Fibroblast of lung (primary cell): ENCODE measurements around the gene GLT6D1. TPM values are rescaled to one million over a fixed set of nuclear protein-coding genes. Genes with fewer than 3 reads are reported as not detected.
"Not testable (repeated sequence)": the region's sequence is repeated elsewhere in the genome, so short reads cannot be mapped to it uniquely, and the experiment has no call there.

Experiments used
- DNase-seq, 2 donors: peaks; one replicate each; pipeline versions ENCODE4 v3.0.0 to v3.0.0-alpha.2; 2010; ENCODE audit warnings: low read depth in 2 of 2
- H2AFZ ChIP-seq: 2 replicates; pipeline ENCODE4 v1.5.1; 2012; ENCODE audit warnings: low read length, control low read depth, inconsistent platforms
- H3K27ac ChIP-seq: 2 replicates; pipeline ENCODE4 v1.5.1; 2011; ENCODE audit warnings: low read length, control low read depth; ENCODE audit not compliant: insufficient read depth
- H3K27me3 ChIP-seq: 2 replicates; pipeline ENCODE4 v1.5.1; 2011; ENCODE audit warnings: mild to moderate bottlenecking, low read length; ENCODE audit not compliant: control insufficient read depth, insufficient read depth
- H3K36me3 ChIP-seq: 2 replicates; pipeline ENCODE4 v1.5.1; 2011; ENCODE audit warnings: low read length; ENCODE audit not compliant: control insufficient read depth, insufficient read depth
- H3K4me1 ChIP-seq: 2 replicates; pipeline ENCODE4 v1.5.1; 2011; ENCODE audit warnings: low read length; ENCODE audit not compliant: control insufficient read depth, insufficient read depth; ENCODE audit errors: extremely low read depth
- H3K4me2 ChIP-seq: 2 replicates; pipeline ENCODE4 v1.5.1; 2011; ENCODE audit warnings: low read length, control low read depth; ENCODE audit not compliant: insufficient read depth; ENCODE audit errors: extremely low read depth
- H3K4me3 ChIP-seq, 4 experiments: fragments of 200-600 bp in 1 of 4; sonication (generic) in 1 of 4; replicated peaks in 1 of 4; 2 replicates each; pipeline ENCODE4 v1.5.1; 2011 to 2016; ENCODE audit warnings: low read length in 4 of 4, low read depth in 3 of 4, mild to moderate bottlenecking in 3 of 4, control low read depth in 2 of 4, inconsistent platforms in 1 of 4, mixed read lengths in 1 of 4; ENCODE audit not compliant: insufficient read depth in 1 of 4; ENCODE audit errors: control extremely low read depth in 1 of 4
- H3K79me2 ChIP-seq: 2 replicates; pipeline ENCODE4 v1.5.1; 2012; ENCODE audit warnings: mild to moderate bottlenecking, low read length, inconsistent platforms; ENCODE audit not compliant: control insufficient read depth, insufficient read depth
- H3K9ac ChIP-seq: 2 replicates; pipeline ENCODE4 v1.5.1; 2011; ENCODE audit warnings: mild to moderate bottlenecking, low read length, control low read depth; ENCODE audit not compliant: insufficient read depth
- H3K9me3 ChIP-seq: 2 replicates; pipeline ENCODE4 v1.5.1; 2012; ENCODE audit warnings: low read depth, low read length; ENCODE audit not compliant: control insufficient read depth, insufficient read depth
- H4K20me1 ChIP-seq: 2 replicates; pipeline ENCODE4 v1.5.1; 2011; ENCODE audit warnings: low read length; ENCODE audit not compliant: control insufficient read depth, insufficient read depth; ENCODE audit errors: extremely low read depth
- CTCF ChIP-seq, 2 donors: IDR thresholded peaks in 1 of 2; conservative IDR thresholded peaks in 1 of 2; 1 replicate in 1 of 2; 2 replicates in 1 of 2; pipeline ENCODE4 v1.5.1; 2011 to 2012; ENCODE audit warnings: low read length in 2 of 2, control low read depth in 1 of 2, inconsistent platforms in 1 of 2, low read depth in 1 of 2, mild to moderate bottlenecking in 1 of 2
- EZH2 ChIP-seq: IDR thresholded peaks from 2 replicates; pipeline ENCODE4 v1.5.1; 2012; ENCODE audit warnings: low read length, control low read depth, mild to moderate bottlenecking; ENCODE audit errors: missing control alignments
- polyA plus RNA-seq, 2 donors: library from polyadenylated mRNA; depleted of rRNA in 1 of 2; stranded (reverse) in 1 of 2; unstranded in 1 of 2; fragments of >200 nt; gene quantifications; 2 replicates each; pipeline ENCODE4 v1.2.1, GENCODE V29; 2011 to 2012; ENCODE audit warnings: missing spikeins in 1 of 2
- total RNA-seq: library from RNA; depleted of rRNA; stranded (reverse); fragments of >200 nt; gene quantifications from 2 replicates; pipeline ENCODE4 v1.2.1, GENCODE V29; 2014

The GLT6D1 gene
- total and polyA plus RNA-seq, 2 donors (not counting 1 experiment from before 2014, with no cell fraction given): not detected

- H3K4me3 ChIP-seq: no peak overlapping the region
- no peak overlapping the region for H3K9ac ChIP-seq
- H3K4me1 ChIP-seq: no peaks in the 10 kb centered on the region
- H4K20me1 ChIP-seq: no peaks in the 10 kb centered on the region
- no peaks in the 10 kb centered on the region for H3K79me2 ChIP-seq
- TF ChIP-seq CTCF (conservative IDR thresholded peaks at IDR 0.05 in 1 of 2, IDR thresholded peaks at IDR 0.05 in 1 of 2; ENCODE audit: low read depth in 1 of 2, low read length in 2 of 2) (no peak), EZH2 (no peak)
- H2AFZ ChIP-seq: no peak overlapping the region
- H3K27ac ChIP-seq: no peak overlapping the region
- H3K9me3 ChIP-seq: no peaks in the 10 kb centered on the region
- no peaks in the 10 kb centered on the region for H3K27me3 ChIP-seq
- no peaks in the 10 kb centered on the region for H3K36me3 ChIP-seq
- no peak overlapping the region for H3K4me2 ChIP-seq
- DNase-seq: no peak
These were observed 32.3 kb upstream of the GLT6D1 start for GRCh38 chr9:135671591-135672041.

- H4K20me1 ChIP-seq: no peaks in the 10 kb centered on the region
- H3K27me3 ChIP-seq: no peaks in the 10 kb centered on the region
- no peak for DNase-seq
- H3K9ac ChIP-seq: no peak overlapping the region
- H3K9me3 ChIP-seq: no peaks in the 10 kb centered on the region
- no peak overlapping the region for H2AFZ ChIP-seq
- no peak for TF ChIP-seq CTCF (conservative IDR thresholded peaks at IDR 0.05 in 1 of 2, IDR thresholded peaks at IDR 0.05 in 1 of 2; ENCODE audit: low read depth in 1 of 2, low read length in 2 of 2)
- TF ChIP-seq EZH2: no peak
- no peak overlapping the region for H3K4me2 ChIP-seq
- H3K4me1 ChIP-seq: no peaks in the 10 kb centered on the region
- H3K27ac ChIP-seq: no peak overlapping the region
- H3K4me3 ChIP-seq: no peak overlapping the region
- H3K36me3 ChIP-seq: no peaks in the 10 kb centered on the region
- no peaks in the 10 kb centered on the region for H3K79me2 ChIP-seq
These were observed 31.6 kb upstream of the GLT6D1 start for GRCh38 chr9:135670721-135671590.

- Histone ChIP-seq H3K36me3 (no peaks in the 10 kb centered on the region), H2AFZ (no peak overlapping the region), H3K27ac (no peak overlapping the region), H3K9me3 (no peaks in the 10 kb centered on the region), H3K27me3 (no peaks in the 10 kb centered on the region), H3K4me2 (no peak overlapping the region), H3K9ac (no peak overlapping the region), H3K79me2 (no peaks in the 10 kb centered on the region), H3K4me3 (no peak overlapping the region), H4K20me1 (no peaks in the 10 kb centered on the region), H3K4me1 (no peaks in the 10 kb centered on the region)
- TF ChIP-seq CTCF (conservative IDR thresholded peaks at IDR 0.05 in 1 of 2, IDR thresholded peaks at IDR 0.05 in 1 of 2; ENCODE audit: low read depth in 1 of 2, low read length in 2 of 2): no peak
- TF ChIP-seq EZH2: no peak
- no peak for DNase-seq
These were observed 30.4 kb upstream of the GLT6D1 start for GRCh38 chr9:135669616-135670285.

GRCh38 chr9:135669018-135669417, 29.7 kb upstream of the GLT6D1 start:
- not testable (repeated sequence) for H3K27me3 ChIP-seq, H3K4me1 ChIP-seq, H2AFZ ChIP-seq, H3K79me2 ChIP-seq, H3K9me3 ChIP-seq, DNase-seq, H3K4me2 ChIP-seq, H3K27ac ChIP-seq, H3K9ac ChIP-seq, H3K4me3 ChIP-seq, H3K36me3 ChIP-seq, H4K20me1 ChIP-seq
